Right lobe of liver (tissue), 6 donors: ENCODE data around the gene SCYGR8. TPM values are rescaled to one million over a fixed set of nuclear protein-coding genes. Genes with fewer than 3 reads are reported as not detected.

ENCODE experiments used
- ATAC-seq, 4 donors: fragments of 200-7000 bp; cut with Tn5 transposase; one replicate each; pipeline ENCODE4 v1.9.1; 2020; ENCODE audit warnings: mild to moderate bottlenecking in 4 of 4, moderate library complexity in 4 of 4
- DNase-seq, 3 donors: peaks; one replicate each; pipeline ENCODE4 v3.0.0-alpha.2; 2020
- H3K27ac ChIP-seq, 3 donors: fragments of 200-600 bp; one replicate each; pipeline ENCODE4 v1.8.0; 2022
- H3K27me3 ChIP-seq, 2 donors: fragments of 200-600 bp; one replicate each; pipeline ENCODE4 v1.8.0; 2022
- H3K36me3 ChIP-seq, 4 donors: fragments of 200-600 bp; sonication (generic) in 1 of 4; one replicate each; pipeline versions ENCODE4 v1.5.1 to v1.8.0; 2017 to 2022; ENCODE audit warnings: control low read depth in 1 of 4
- H3K4me1 ChIP-seq, 4 donors: fragments of 200-600 bp; sonication (generic) in 1 of 4; one replicate each; pipeline versions ENCODE4 v1.5.1 to v1.8.0; 2017 to 2022; ENCODE audit warnings: control low read depth in 1 of 4
- H3K4me3 ChIP-seq, 3 donors: fragments of 200-600 bp; one replicate each; pipeline ENCODE4 v1.8.0; 2022
- H3K9me3 ChIP-seq, 4 donors: fragments of 200-600 bp; sonication (generic) in 1 of 4; one replicate each; pipeline versions ENCODE4 v1.5.1 to v1.8.0; 2017 to 2022; ENCODE audit warnings: control low read depth in 1 of 4
- CTCF ChIP-seq, 4 donors: fragments of 200-600 bp in 3 of 4; fragments of 450-650 bp in 1 of 4; IDR thresholded peaks; one replicate each; pipeline versions ENCODE4 v1.5.1 to v1.8.0; 2016 to 2022; ENCODE audit warnings: antibody characterized with exemption in 4 of 4, mild to moderate bottlenecking in 2 of 4
- POLR2A ChIP-seq: fragments of 450-650 bp; IDR thresholded peaks from one replicate; pipeline ENCODE4 v1.6.1; 2017; ENCODE audit warnings: antibody characterized with exemption, mild to moderate bottlenecking
- WGBS: methylation state at CpG from one replicate; pipeline ENCODE4 v1.1.6; 2018; ENCODE audit warnings: low coverage, low lambda C conversion rate; ENCODE audit not compliant: insufficient coverage; ENCODE audit errors: missing lambda C conversion rate; 5-methylcytosine and 5-hydroxymethylcytosine counted together
- intact Hi-C, 2 donors: fragments of 100-400 bp; cut with DNase I; formaldehyde crosslinking; loops; one replicate each; pipeline versions ENCODE4 v1.11.2 to v1.14.1; 2022
- long read RNA-seq: library from polyadenylated mRNA; unstranded; transcript quantifications from one replicate; pipeline ENCODE4 v2.0.0, GENCODE V29; 2019
- total RNA-seq, 6 experiments: library from RNA; depleted of rRNA in 2 of 6; stranded (reverse); fragments of >200 nt in 2 of 6; fragmentation: NEBNext Ultra II Directional in 3 of 6; extraction: Animal tissue kit (Norgen Biotek cat#: 25700) in 3 of 6; gene quantifications; one replicate each; pipeline versions ENCODE4 v1.1.0 to v1.2.4, GENCODE V29; 2016 to 2023
- donor health status: DM: no; HTN: yes; CAD: no.
- donor health status: DM: no; HTN: no; CAD: no.
- donor health status: DM: no; HTN: no; CAD: no.
- donor health status: DM: no; HTN: yes; CAD: no.
- donor health status: DM: no; HTN: yes; CAD: no.

The SCYGR8 gene, protein sequence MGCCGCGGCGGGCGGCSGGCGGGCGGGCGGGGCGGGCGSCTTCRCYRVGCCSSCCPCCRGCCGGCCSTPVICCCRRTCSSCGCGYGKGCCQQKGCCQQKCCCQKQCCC
- total RNA-seq = not detected
- long read RNA-seq = 0 reads

GRCh38 chr2:227745594-227745993 lies at the start of gene SCYGR8:
SCYGR8 (plus strand) TSS chr2:227745894; CDS start chr2:227745894, 0 bp downstream.
- H3K36me3 ChIP-seq = no peaks in the 10 kb centered on the region
- intact Hi-C loops = no loop called here
- H3K9me3 ChIP-seq = no peaks in the 10 kb centered on the region
- no peaks in the 10 kb centered on the region for H3K4me1 ChIP-seq
- DNase-seq = no peak
- 94% methylated on average over 2 of the region's 9 CpGs for WGBS
- no peaks in the 10 kb centered on the region for H3K27me3 ChIP-seq
- no peak within 1 kb of the TSS for H3K27ac ChIP-seq
- H3K4me3 ChIP-seq = no peak within 1 kb of the TSS
- no peak for ATAC-seq
- no peak for TF ChIP-seq POLR2A
- no peak for TF ChIP-seq CTCF (IDR thresholded peaks at IDR 0.05)

- 44% methylated on average over 2 of the region's 2 CpGs for WGBS
- no peak for DNase-seq
- Histone ChIP-seq H3K36me3 (peaks cover 0 to 10% (median 0%) of the 10 kb centered on the region in 4 donors), H3K4me1 (peaks cover 0 to 5% (median 0%) of the 10 kb centered on the region in 4 donors), H3K27me3 (no peaks in the 10 kb centered on the region), H3K4me3 (no peak overlapping the region), H3K27ac (no peak overlapping the region), H3K9me3 (no peaks in the 10 kb centered on the region)
- TF ChIP-seq CTCF (IDR thresholded peaks at IDR 0.05) (no peak), POLR2A (no peak)
- intact Hi-C loops = no loop called here
- ATAC-seq = peak in 1 of 4 donors; percentile 32
These were observed 48.6 kb upstream of the SCYGR8 start for GRCh38 chr2:227696990-227697679.

- H3K27ac ChIP-seq = no peak overlapping the region
- intact Hi-C loops = no loop called here
- 33% methylated on average over 3 of the region's 3 CpGs for WGBS
- ATAC-seq (no peak), DNase-seq (no peak)
- TF ChIP-seq POLR2A = no peak
- no peak for TF ChIP-seq CTCF (IDR thresholded peaks at IDR 0.05)
- peaks cover 0 to 27% (median 8%) of the 10 kb centered on the region in 4 donors for H3K4me1 ChIP-seq
- no peaks in the 10 kb centered on the region for H3K27me3 ChIP-seq
- H3K9me3 ChIP-seq = no peaks in the 10 kb centered on the region
- no peak overlapping the region for H3K4me3 ChIP-seq
- peaks cover 0 to 7% (median 0%) of the 10 kb centered on the region in 4 donors for H3K36me3 ChIP-seq
These were observed 44.1 kb upstream of the SCYGR8 start for GRCh38 chr2:227701556-227701955.

DNA sequence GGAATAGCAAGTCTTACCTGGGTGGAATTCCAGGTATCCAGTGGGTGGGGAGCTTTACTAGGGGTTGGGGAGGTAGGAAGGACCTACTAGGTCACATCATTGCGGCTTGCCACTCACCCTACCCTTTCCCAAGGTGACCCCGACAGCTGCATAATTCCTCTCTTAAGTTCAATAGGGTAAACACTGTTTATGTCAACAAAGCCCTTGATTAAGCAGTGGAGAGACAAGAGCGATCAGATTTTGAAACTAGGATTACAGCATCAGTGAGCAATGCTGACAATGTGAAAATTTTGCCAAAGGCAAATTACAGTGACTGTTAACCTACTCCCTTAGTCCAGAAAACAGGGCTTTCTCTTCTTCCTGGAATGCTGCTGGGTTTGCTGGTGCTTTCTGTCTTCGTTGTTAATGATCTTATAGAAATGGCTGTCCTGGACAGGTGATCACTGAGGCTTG lies 42.4 kb upstream of the SCYGR8 start:
- ATAC-seq = peak; percentile 75 to 82 (median 79)
- peak in 1 of 3 donors; percentile 59 for DNase-seq
- intact Hi-C loops = no loop called here
- Histone ChIP-seq H3K4me3 (no peak overlapping the region), H3K36me3 (peaks cover 0 to 6% (median 0%) of the 10 kb centered on the region in 4 donors), H3K4me1 (peaks cover 0 to 43% (median 11%) of the 10 kb centered on the region in 4 donors), H3K9me3 (no peaks in the 10 kb centered on the region), H3K27me3 (no peaks in the 10 kb centered on the region), H3K27ac (peak overlapping the region; percentile 45 to 49 (median 48))
- WGBS = 21% methylated on average over 4 of the region's 4 CpGs
- TF ChIP-seq CTCF (IDR thresholded peaks at IDR 0.05) = no peak
- no peak for TF ChIP-seq POLR2A
